Measurements from ENCODE around the gene IL24.

DNA sequence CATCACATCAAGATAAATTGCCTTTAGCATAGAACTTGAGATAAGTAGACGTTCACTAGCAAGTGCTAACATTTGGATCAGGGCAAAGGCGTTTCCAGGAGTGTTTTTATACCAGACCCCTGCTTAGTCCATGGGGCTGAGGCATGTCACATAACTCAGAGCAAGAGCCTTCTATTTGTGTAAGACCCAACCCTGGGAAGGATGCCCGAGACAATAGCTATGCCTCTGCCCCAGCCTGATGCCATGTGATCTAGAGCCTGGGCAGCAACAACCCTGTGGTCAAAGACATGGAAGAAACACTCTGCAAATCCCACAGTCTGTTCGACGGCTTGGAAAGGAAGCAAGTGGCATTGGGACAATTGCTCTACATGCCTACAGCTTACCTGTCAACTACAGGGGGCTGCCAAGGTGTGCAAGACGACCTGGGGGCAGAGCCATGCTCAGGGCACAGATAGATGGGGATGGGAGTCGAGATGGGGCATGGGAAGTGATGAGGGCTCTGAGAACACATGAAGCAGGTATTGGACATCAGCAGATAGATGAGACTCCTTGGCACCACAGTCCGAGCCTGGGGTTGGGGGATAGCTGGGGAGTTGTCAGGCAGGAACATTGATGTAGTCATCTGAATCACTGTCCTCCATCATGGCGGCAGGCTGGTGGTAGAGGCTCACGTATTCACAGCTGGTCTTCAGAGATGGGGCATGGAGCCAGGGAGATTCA, 7.3 kb downstream of the IL24 start:
- TF ChIP-seq POLR2A (IDR thresholded peaks at IDR 0.05) (no peak), CTCF (IDR thresholded peaks at IDR 0.05) (no peak)
